ENCODE results near the gene SOCS3.
A peak's percentile ranks its signal among the peaks of the same experiment; 100 is the strongest.

Gene SOCS3
- 8.4 to 377 (median 89.5) reads per million in 9 experiments for total RNA-seq

DNA sequence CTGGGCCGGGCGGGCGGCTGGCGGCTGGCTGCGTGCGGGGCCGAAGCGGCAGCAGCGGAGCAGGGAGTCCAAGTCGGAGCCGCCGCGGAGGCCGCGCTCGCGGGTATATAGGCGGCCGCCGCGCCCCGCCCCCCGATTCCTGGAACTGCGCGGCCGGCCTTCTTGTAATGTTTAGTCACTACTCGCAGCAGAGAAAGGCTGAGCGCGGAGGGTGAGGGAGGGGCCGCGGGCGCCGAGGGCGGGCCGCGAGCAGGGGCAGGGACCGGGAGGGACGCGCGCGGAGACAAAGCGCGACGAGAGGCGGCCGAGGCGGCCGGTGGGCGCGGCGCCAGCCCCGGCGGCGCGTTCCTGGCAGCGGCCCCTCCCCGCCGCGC lies at the start of gene SOCS3:
TSS of gene SOCS3 (minus strand) at position 81 of the 374 bp plus-strand sequence. CDS start 982 bp downstream, outside the sequence.
- Mint-ChIP-seq H3K27ac (peak within 1 kb of the TSS; percentile 69 to 96), H3K4me1 (ENCODE audit: low read depth in 2 of 2) (peaks cover 35 to 40% of the 10 kb centered on the region in 2 donors), H3K36me3 (ENCODE audit: insufficient read depth) (peaks cover 44% of the 10 kb centered on the region), H3K27me3 (no peaks in the 10 kb centered on the region), H3K4me3 (peak within 1 kb of the TSS; percentile 81 to 83), H3K9me3 (no peaks in the 10 kb centered on the region)
- ATAC-seq (replicated peaks) (peak; percentile 69), DNase-seq (peak; percentile 88 to 93 (median 92))

DNA sequence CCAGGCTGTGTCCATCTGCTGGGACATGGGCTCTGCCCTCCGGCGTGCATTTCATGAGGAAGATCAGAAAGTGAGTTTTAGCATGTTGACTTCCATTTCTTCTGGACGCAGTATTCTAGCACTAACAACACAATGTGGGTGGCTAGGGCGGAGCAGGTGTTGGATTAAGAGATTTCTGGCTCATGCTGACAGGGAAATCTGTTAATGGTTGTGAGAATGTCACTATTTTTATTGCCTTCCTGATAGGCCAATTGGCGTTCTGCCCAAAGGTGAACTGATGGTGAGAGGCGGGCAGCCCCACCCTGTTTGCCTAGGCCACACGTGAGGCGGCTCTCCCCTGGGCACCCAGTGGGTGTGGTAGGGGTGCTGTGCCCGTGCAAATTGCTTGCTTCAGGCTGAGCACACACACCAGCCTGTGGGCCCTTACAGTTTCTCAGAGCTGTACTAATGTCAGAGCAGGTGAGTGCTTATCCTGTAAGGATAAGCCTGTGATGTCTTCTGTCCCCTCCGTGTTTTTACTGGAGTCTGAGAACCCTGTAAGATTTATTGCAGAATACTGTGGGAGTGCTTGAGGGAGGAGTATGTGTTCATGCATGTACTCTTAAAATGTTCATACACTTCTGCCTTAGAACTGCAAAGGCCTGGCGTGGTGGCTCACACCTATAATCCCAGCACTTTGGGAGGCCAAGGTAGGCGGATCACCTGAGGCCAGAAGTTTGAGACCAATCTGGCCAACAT lies 49.5 kb upstream of the SOCS3 start:
- DNase-seq (no peak), ATAC-seq (replicated peaks) (no peak)
- no peaks in the 10 kb centered on the region for H3K27me3 Mint-ChIP-seq
- H3K4me3 Mint-ChIP-seq = no peak overlapping the region
- no peaks in the 10 kb centered on the region for H3K9me3 Mint-ChIP-seq
- peak overlapping the region; percentile 38 to 71 for H3K27ac Mint-ChIP-seq
- peaks cover 40 to 51% of the 10 kb centered on the region in 2 donors for H3K4me1 Mint-ChIP-seq (ENCODE audit: low read depth in 2 of 2)
- H3K36me3 Mint-ChIP-seq (ENCODE audit: insufficient read depth) = peaks cover 39% of the 10 kb centered on the region

DNA sequence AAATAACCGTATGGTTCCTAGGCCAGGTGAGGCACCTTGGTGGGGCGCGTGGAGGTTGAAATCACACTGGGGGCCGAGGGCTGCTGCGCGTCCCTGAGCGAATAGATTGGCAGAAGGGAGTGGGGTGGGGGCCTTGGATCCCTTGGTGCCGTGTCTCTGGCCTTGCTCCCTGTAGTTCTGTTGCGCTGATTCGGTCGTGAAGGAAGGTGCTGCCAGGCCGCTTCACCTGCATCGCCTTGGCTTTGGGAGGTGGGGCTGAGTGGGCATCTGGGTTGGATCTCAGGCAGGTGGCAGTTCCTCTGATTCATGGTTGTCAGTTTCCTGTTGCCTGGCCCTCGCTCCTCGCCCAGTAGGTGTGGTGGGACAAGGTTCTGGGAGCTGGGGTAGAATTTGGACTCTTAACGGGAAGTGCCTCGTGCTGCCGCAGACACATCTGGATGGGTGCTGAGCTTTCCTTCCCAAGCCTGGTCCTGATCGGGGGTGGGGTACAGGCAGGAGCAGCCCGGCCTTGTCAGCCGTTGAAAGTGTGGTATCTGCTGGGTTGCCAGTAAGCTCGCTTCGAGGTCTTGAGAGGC lies 48.7 kb upstream of the SOCS3 start:
- DNase-seq = no peak
- no peak for ATAC-seq (replicated peaks)
- Mint-ChIP-seq H3K27ac (peak overlapping the region; percentile 38 to 71), H3K36me3 (ENCODE audit: insufficient read depth) (peaks cover 41% of the 10 kb centered on the region), H3K4me3 (no peak overlapping the region), H3K9me3 (no peaks in the 10 kb centered on the region), H3K27me3 (no peaks in the 10 kb centered on the region), H3K4me1 (ENCODE audit: low read depth in 2 of 2) (peaks cover 32 to 44% of the 10 kb centered on the region in 2 donors)

GRCh38 chr17:78407387-78408000 lies 47.6 kb upstream of the SOCS3 start:
- Mint-ChIP-seq H3K4me1 (ENCODE audit: low read depth in 2 of 2) (peaks cover 22 to 39% of the 10 kb centered on the region in 2 donors), H3K4me3 (no peak overlapping the region), H3K9me3 (no peaks in the 10 kb centered on the region), H3K27me3 (no peaks in the 10 kb centered on the region), H3K27ac (peak overlapping the region; percentile 71 to 79), H3K36me3 (ENCODE audit: insufficient read depth) (peaks cover 42% of the 10 kb centered on the region)
- DNase-seq (no peak), ATAC-seq (replicated peaks) (no peak)

GRCh38 chr17:78406920-78407319 lies 47.0 kb upstream of the SOCS3 start:
- no peak overlapping the region for H3K4me3 Mint-ChIP-seq
- ATAC-seq (replicated peaks) = no peak
- peaks cover 19 to 33% of the 10 kb centered on the region in 2 donors for H3K4me1 Mint-ChIP-seq (ENCODE audit: low read depth in 2 of 2)
- peaks cover 43% of the 10 kb centered on the region for H3K36me3 Mint-ChIP-seq (ENCODE audit: insufficient read depth)
- H3K9me3 Mint-ChIP-seq = no peaks in the 10 kb centered on the region
- no peaks in the 10 kb centered on the region for H3K27me3 Mint-ChIP-seq
- no peak for DNase-seq
- peak overlapping the region; percentile 79 to 84 for H3K27ac Mint-ChIP-seq

- Mint-ChIP-seq H3K4me3 (no peak overlapping the region), H3K9me3 (no peaks in the 10 kb centered on the region), H3K36me3 (ENCODE audit: insufficient read depth) (peaks cover 49% of the 10 kb centered on the region), H3K4me1 (ENCODE audit: low read depth in 2 of 2) (peaks cover 19 to 32% of the 10 kb centered on the region in 2 donors), H3K27ac (peak overlapping the region; percentile 79 to 84), H3K27me3 (no peaks in the 10 kb centered on the region)
- DNase-seq (no peak), ATAC-seq (replicated peaks) (no peak)
Observed at GRCh38 chr17:78406396-78406795, 46.5 kb upstream of the SOCS3 start.

DNA sequence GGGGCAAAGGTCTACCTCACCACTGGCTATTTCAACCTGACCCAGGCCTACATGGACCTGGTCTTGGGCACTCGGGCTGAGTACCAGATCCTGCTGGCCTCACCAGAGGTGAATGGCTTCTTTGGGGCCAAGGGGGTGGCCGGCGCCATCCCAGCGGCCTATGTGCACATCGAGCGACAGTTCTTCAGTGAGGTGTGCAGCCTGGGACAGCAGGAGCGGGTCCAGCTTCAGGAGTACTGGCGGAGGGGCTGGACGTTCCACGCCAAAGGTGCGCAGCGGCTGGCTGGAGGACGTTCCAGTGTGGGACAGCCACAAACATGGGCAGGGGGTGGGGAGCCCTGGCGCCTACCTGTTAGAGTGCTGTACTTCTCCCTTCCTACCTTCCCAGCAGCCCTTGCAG lies 43.9 kb upstream of the SOCS3 start:
- no peak overlapping the region for H3K4me3 Mint-ChIP-seq
- peak overlapping the region in 1 of 2 donors; percentile 81 for H3K27ac Mint-ChIP-seq
- no peaks in the 10 kb centered on the region for H3K27me3 Mint-ChIP-seq
- DNase-seq = no peak
- H3K4me1 Mint-ChIP-seq (ENCODE audit: low read depth in 2 of 2) = peaks cover 13 to 21% of the 10 kb centered on the region in 2 donors
- H3K9me3 Mint-ChIP-seq = no peaks in the 10 kb centered on the region
- H3K36me3 Mint-ChIP-seq (ENCODE audit: insufficient read depth) = peaks cover 68% of the 10 kb centered on the region
- no peak for ATAC-seq (replicated peaks)

DNA sequence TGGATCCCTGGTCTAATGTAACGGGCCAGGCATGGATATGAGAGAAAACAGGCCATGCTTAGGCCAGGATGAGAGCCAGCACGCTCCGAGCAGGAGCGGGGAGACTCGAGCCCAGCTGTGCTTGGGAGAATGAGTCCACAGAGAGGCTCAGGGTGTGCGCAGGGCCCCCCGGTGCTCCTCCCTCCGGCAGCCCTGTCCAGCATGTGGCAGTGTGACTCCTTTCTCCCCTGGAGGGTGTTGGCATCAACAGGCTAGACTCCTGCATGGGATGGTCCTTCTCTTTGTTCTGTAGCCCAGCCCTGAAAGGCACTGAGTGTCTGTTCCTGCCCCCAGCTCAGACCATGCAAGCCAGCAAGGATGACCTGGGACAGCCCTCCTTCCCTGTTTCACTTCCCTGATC lies 42.0 kb upstream of the SOCS3 start:
- Mint-ChIP-seq H3K36me3 (ENCODE audit: insufficient read depth) (peaks cover 79% of the 10 kb centered on the region), H3K4me1 (ENCODE audit: low read depth in 2 of 2) (peaks cover 6 to 11% of the 10 kb centered on the region in 2 donors), H3K27me3 (no peaks in the 10 kb centered on the region), H3K27ac (no peak overlapping the region), H3K4me3 (no peak overlapping the region), H3K9me3 (no peaks in the 10 kb centered on the region)
- no peak for DNase-seq
- ATAC-seq (replicated peaks) = no peak

DNA sequence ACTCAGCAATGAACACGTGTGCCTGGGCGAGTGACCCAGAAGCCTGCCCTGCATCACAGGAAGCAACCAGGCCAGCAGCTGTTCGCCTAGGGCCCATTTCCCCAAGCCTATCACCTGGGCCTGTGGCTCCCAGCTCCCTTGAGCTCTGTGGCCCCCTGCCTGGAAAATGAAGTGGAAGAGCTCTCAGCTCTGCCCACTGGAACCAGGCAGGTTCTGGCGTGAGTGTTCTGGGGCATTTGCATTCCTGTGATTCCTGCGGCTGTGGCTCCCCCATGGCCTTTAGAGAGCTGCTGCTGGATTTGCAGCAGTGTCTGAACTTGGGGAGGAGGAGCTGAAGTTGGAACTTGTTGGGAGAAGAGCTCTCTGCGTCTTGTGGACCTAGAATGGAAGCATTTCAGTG lies 41.4 kb upstream of the SOCS3 start:
- Mint-ChIP-seq H3K4me1 (ENCODE audit: low read depth in 2 of 2) (peaks cover 6 to 13% of the 10 kb centered on the region in 2 donors), H3K36me3 (ENCODE audit: insufficient read depth) (peaks cover 86% of the 10 kb centered on the region), H3K9me3 (no peaks in the 10 kb centered on the region), H3K27me3 (no peaks in the 10 kb centered on the region), H3K27ac (peak overlapping the region in 1 of 2 donors; percentile 29), H3K4me3 (no peak overlapping the region)
- DNase-seq (no peak), ATAC-seq (replicated peaks) (no peak)

GRCh38 chr17:78400581-78401240 lies 40.8 kb upstream of the SOCS3 start:
- ATAC-seq (replicated peaks) = no peak
- peaks cover 8 to 12% of the 10 kb centered on the region in 2 donors for H3K4me1 Mint-ChIP-seq (ENCODE audit: low read depth in 2 of 2)
- H3K36me3 Mint-ChIP-seq (ENCODE audit: insufficient read depth) = peaks cover 88% of the 10 kb centered on the region

GRCh38 chr17:78399693-78400144 lies 39.8 kb upstream of the SOCS3 start:
- DNase-seq (no peak), ATAC-seq (replicated peaks) (no peak)
- no peaks in the 10 kb centered on the region for H3K9me3 Mint-ChIP-seq
- no peak overlapping the region for H3K27ac Mint-ChIP-seq
- no peaks in the 10 kb centered on the region for H3K27me3 Mint-ChIP-seq
- peaks cover 88% of the 10 kb centered on the region for H3K36me3 Mint-ChIP-seq (ENCODE audit: insufficient read depth)
- H3K4me3 Mint-ChIP-seq = no peak overlapping the region
- H3K4me1 Mint-ChIP-seq (ENCODE audit: low read depth in 2 of 2) = peaks cover 6 to 10% of the 10 kb centered on the region in 2 donors

More at GRCh38 chr17:78400581-78401240, 40.8 kb upstream of the SOCS3 start:
- H3K4me3 Mint-ChIP-seq = no peak overlapping the region
- no peaks in the 10 kb centered on the region for H3K27me3 Mint-ChIP-seq
- no peak for DNase-seq
- peak overlapping the region in 1 of 2 donors; percentile 29 for H3K27ac Mint-ChIP-seq
- H3K9me3 Mint-ChIP-seq = no peaks in the 10 kb centered on the region

DNA sequence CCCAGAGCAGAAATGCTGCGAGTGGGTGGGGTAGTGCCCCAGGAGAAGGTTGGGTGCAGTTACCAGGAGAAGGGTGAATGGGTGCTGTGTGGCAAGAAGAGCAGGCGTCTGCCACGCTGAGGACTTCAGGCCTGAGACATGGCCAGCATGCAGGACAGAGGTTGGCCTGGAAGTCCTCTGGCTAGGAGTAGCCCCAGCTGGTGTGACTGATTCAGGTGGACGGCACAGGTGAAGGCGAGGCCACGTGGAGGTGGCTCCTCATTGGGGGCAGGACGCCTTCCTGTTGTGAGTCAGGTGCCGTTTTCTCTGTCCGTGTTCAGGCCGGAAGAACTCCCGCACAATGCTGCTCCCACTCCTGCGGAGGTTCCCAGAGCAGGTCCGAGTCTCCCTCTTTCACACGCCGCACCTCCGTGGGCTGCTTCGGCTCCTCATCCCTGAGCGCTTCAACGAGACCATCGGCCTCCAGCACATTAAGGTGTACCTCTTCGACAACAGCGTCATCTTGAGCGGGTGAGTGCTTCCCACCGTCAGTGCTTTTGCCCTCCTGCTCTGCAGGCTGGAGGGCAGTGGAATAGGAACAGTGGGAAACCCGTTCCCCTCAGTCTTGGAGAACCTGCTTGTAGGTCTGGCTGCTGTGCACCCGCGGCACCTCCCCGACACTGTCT lies 39.3 kb upstream of the SOCS3 start:
- DNase-seq = no peak
- peaks cover 8 to 10% of the 10 kb centered on the region in 2 donors for H3K4me1 Mint-ChIP-seq (ENCODE audit: low read depth in 2 of 2)
- H3K27ac Mint-ChIP-seq = no peak overlapping the region
- no peaks in the 10 kb centered on the region for H3K27me3 Mint-ChIP-seq
- peaks cover 88% of the 10 kb centered on the region for H3K36me3 Mint-ChIP-seq (ENCODE audit: insufficient read depth)
- H3K4me3 Mint-ChIP-seq = no peak overlapping the region
- no peaks in the 10 kb centered on the region for H3K9me3 Mint-ChIP-seq
- no peak for ATAC-seq (replicated peaks)

- H3K4me1 Mint-ChIP-seq (ENCODE audit: low read depth in 2 of 2) = peaks cover 9 to 10% of the 10 kb centered on the region in 2 donors
- no peaks in the 10 kb centered on the region for H3K27me3 Mint-ChIP-seq
- peaks cover 88% of the 10 kb centered on the region for H3K36me3 Mint-ChIP-seq (ENCODE audit: insufficient read depth)
- H3K27ac Mint-ChIP-seq = no peak overlapping the region
- no peak for DNase-seq
- no peaks in the 10 kb centered on the region for H3K9me3 Mint-ChIP-seq
- no peak for ATAC-seq (replicated peaks)
- no peak overlapping the region for H3K4me3 Mint-ChIP-seq
Observed at GRCh38 chr17:78398390-78398789, 38.5 kb upstream of the SOCS3 start.
